GM12801 (cell line): ENCODE data around the gene MPND.

ENCODE experiments used
- TF ChIP-seq, protein P1 (sequence below): IDR thresholded peaks from one replicate; pipeline ENCODE4 v1.5.1; 2011; ENCODE audit warnings: control low read depth; ENCODE audit not compliant: insufficient read length; ENCODE audit errors: extremely low read depth

The MPND gene

DNA sequence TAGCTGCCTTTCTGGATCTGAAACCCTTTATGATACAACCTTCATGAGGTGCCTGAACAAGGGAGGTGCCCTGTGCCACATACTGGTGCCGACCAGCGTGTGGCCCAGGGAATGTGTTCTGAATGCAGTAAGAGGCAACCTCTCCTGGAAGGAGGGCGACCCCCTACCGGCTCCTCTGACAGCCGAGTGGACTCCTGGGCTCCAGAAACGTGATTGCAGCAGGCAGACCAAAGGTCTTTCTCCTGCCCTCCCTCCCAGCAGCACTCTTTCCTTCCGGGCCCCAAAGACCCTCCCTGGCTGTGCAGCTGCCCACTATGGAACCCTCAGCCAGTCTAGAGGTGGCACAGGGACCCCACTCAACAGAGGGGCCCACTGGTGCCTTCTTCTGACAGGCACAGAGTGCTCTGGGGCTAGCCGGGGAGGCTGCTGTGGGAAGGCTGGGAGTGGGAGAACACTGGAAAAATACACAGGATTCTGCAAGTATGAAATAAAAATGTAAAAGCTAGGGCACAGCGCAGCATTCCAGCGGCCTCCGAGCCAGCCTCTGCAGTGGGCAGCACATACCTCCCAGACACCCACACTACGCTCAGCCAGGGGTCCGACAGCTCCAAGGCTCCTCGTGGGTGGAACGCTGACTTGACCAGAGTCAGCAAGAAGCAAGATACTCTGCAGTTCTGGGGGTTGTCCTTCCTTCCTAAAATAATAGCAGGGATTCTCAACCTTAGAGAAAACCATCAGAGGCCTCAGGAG lies 42.1 kb downstream of the MPND start:
- TF ChIP-seq, protein P1, sequence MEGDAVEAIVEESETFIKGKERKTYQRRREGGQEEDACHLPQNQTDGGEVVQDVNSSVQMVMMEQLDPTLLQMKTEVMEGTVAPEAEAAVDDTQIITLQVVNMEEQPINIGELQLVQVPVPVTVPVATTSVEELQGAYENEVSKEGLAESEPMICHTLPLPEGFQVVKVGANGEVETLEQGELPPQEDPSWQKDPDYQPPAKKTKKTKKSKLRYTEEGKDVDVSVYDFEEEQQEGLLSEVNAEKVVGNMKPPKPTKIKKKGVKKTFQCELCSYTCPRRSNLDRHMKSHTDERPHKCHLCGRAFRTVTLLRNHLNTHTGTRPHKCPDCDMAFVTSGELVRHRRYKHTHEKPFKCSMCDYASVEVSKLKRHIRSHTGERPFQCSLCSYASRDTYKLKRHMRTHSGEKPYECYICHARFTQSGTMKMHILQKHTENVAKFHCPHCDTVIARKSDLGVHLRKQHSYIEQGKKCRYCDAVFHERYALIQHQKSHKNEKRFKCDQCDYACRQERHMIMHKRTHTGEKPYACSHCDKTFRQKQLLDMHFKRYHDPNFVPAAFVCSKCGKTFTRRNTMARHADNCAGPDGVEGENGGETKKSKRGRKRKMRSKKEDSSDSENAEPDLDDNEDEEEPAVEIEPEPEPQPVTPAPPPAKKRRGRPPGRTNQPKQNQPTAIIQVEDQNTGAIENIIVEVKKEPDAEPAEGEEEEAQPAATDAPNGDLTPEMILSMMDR: no peak

DNA sequence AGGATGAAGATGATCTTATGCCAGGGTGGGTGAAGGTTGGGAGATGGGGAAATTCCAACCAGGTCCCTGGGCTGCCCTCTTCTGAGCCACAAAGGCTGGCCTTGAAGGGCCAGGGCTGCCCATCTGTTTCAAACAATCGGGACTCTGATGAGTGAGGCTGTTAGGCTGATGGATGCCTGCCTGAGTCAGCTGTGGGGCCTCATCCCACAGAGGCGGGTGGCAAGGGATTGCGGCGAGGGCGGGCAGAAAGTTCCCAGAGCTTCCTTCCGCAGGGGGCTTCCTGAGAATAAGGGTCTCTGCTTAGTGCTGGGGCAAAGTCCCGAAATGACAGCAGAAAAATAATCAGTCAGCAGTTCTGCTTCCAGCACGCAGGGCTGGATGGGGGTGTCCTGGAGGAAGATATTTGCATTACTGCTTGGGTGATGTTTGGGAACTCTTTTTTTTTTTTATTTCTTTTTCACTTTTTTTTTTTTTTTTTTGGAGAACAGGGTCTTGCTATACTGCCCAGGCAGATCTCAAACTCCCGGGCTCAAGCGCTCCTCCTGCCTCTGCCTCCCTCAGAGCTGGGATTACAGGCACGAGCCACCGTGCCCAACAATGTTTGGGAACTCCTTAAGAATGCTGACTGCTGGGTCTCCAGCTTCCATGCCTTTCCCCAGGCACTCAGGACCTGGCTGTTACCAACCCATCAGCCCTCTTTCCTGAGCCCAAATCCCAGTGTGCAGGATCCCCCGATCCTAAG lies 42.9 kb downstream of the MPND start:
- TF ChIP-seq, protein P1: no peak

DNA sequence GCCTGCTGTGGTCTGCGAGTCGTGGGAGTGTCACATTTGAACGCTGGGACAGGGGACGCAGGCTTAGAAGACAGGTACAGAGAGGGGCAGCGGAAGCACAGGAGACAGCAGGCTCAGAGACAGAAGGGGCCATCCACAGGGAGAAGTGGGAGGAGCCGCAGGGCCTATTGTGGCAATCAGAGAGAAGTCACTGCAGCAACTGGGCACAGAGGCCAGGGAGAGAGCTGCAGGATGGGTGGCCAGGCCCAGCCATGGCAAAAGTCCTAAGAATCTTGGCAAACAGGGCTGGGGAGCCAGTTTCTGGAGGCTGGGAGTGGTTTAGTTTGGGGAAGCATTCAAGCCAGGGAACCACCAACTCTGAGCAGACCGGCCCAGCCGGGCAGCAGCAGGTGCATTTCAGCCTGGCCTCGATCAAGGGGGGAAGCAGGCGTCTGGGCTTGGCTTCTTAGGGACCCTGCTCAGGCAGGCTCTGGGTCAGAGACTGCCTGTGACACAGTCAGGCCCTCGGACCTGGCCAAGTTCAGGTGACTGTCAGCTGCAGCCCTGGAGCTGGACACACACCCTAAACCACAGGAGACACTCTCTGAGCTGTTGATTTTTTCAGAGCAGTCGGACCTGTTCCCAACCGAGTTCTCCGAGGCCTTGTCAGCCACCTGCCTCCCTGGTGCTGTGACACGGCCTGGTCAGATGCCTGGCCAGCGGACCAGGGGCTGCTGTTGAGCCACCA lies 45.1 kb downstream of the MPND start:
- TF ChIP-seq, protein P1: no peak

DNA sequence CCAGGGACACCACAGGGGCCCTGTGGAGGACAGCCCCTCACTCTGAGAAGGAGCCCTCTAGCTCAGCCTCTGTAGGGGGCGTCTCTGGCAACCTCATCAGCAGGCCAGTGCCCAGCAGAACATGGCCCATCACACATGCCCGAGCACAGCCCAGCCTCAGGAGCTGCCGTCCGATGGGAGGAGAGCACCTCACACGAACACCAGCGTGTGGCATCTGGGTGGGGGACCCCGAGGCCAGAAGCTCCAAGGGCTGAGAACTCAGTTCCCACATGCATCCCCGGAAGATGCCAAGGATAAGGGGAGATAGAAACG lies 45.7 kb downstream of the MPND start:
- TF ChIP-seq, protein P1: no peak

DNA sequence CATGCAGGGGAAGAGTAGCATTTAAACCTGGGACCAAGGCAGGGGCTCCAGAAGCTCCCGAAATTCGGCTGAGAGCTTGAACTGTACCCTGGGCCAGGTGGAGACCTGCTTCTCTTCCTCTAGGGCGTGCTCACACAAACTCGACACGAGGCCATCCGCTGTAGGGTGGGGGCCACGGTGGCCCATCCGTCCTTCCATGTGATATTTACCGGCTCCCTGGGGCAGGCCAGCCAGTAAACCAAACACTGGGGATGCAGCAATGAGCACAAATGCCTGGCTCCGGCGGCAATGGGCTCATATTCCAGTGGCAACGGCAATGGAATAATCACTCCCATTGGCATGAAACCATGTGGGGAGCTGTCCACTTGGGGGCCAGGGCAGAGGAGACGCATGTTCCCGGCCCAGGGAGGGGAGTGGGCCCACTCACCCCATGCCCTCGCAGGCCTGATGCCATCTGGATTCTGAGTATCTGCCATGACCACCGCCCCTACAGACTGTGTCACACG lies 46.2 kb downstream of the MPND start:
- TF ChIP-seq, protein P1: no peak

DNA sequence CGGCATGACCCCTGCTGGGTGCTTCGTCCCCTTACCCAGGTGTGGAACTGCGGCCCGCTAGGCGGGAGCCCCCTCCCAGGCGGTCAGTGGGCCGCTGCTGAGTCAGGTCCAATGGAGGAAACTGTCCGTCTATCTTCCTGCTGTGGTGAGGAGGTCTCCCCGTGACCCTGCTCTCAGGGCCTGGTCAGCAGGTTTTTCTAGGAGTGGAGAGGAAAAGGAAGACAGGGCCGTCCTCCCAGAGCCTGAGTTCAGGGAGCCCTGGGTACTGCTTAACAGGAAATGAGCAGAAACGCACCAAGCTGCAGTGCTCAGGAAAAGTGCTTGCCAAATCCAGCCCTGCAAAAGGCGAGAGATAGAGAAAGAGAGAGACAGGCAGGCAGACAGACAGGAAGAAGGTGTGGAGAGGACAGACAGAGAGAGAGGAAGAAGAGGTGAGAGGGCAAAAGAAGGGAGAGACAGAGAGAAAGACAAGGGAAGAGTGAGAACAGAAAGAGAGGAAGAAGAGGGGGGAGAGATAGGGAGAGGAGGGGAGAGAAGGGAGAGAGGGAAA lies 46.7 kb downstream of the MPND start:
- TF ChIP-seq, protein P1: no peak
